ENCODE results near the gene TMEM117. TPM values are rescaled to one million over a fixed set of nuclear protein-coding genes. Genes with fewer than 3 reads are reported as not detected.

TMEM117 gene
- total RNA-seq, 1 experiment from 2014 or later = 3.7 TPM

DNA sequence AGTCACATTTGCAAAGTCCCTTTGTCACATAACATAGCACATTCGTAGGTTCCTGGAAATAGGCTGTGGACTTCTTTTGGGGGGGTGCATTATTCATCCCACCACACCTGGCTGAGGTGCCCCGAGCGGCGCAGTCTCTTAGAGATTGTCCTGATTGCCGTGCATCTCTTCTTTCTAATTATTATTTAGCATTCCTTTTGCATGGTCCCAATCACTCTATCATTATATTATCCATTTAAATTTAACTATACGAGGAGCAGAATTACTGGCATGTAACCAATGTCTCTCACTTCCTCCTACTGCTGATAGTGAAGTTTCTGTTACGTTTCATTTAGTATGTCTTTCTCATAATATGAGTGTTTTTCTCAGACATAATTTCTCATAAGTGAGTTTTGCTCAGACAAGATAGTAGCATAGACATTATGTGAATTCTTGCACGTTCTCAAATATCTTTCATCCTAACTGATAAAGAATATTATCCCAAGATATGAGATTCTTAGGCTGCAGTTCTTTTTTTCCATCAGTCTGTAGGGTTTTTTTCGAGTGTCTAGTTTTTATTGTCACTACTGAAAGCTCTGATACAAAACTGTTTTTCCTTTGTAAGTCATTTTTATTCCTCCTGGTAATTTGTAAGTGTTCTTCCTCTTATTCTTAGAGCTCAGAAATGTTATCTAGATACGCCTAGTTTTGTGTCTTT, 595.9 kb downstream of the TMEM117 start:
- DNase-seq (ENCODE audit: extremely low read depth, low read depth) = no peak

DNA sequence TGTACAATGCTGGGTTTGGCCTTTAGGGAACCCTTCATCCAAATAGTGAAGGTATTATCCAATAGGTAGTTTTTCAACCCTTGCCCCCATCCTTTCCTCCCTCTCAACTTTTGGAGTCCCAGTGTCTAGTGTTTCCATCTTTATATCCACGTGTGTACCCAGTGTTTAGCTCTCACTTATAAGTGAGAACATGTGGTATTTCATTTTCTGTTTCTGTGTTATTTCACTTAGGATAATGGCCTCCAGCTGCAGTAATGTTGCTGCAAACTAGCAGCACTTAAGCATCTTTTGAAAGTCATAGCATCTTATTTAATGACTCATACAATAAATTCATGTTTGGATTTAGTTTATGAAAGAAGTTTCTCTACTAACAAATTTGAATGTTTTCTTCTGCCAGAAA, 597.8 kb downstream of the TMEM117 start:
- no peak for DNase-seq (ENCODE audit: extremely low read depth, low read depth)

GRCh38 chr12:44436756-44437155, 600.9 kb downstream of the TMEM117 start:
- no peak for DNase-seq (ENCODE audit: extremely low read depth, low read depth)

Other genes with a start within 250 kb of the TMEM117 start
- 16.5 and 23.4 TPM in 2 replicates for gene PUS7L, start 77.3 kb upstream of the TMEM117 start, total RNA-seq (2014; rRNA removed; shearing (Covaris generic))
- gene IRAK4, start 77.1 kb upstream of the TMEM117 start, total RNA-seq (2014; rRNA removed; shearing (Covaris generic)) = 8.9 and 9.9 TPM in 2 replicates
- 205 and 226 TPM in 2 replicates for gene TWF1, start 29.8 kb upstream of the TMEM117 start, total RNA-seq (2014; rRNA removed; shearing (Covaris generic))